NCI-H526 treated with DMSO at 0.1 percent for 48 hours (cell line): ENCODE measurements around the gene SRGAP2C.
A peak's percentile ranks its signal among the peaks of the same experiment; 100 is the strongest.
"Not testable (repeated sequence)": the region's sequence is repeated elsewhere in the genome, so short reads cannot be mapped to it uniquely, and the experiment has no call there.

Experiments
- DNase-seq: peaks from one replicate; lab custom pipeline; 2025; lab: John Stamatoyannopoulos, UW

Gene SRGAP2C

GRCh38 chr1:121184290-121185127 is at the start of gene SRGAP2C, which contains the start of gene FAM72B:
TSS of gene SRGAP2C (plus strand) at chr1:121184975. CDS start at chr1:121187447, 2,472 bp downstream.
TSS of gene FAM72B (minus strand) at chr1:121184340. CDS start at chr1:121183489, 851 bp downstream.
- DNase-seq, result peak; percentile 98

GRCh38 chr1:121140393-121140792 is 44.4 kb upstream of the SRGAP2C start:
- not testable (repeated sequence) for DNase-seq

- DNase-seq, result not testable (repeated sequence)
Measured at GRCh38 chr1:121148489-121149190, 36.1 kb upstream of the SRGAP2C start.

GRCh38 chr1:121151294-121151693 is 33.5 kb upstream of the SRGAP2C start:
- DNase-seq, result not testable (repeated sequence)

- DNase-seq, result not testable (repeated sequence)
Measured at GRCh38 chr1:121152788-121153187, 32.0 kb upstream of the SRGAP2C start.

GRCh38 chr1:121154811-121155210 is 30.0 kb upstream of the SRGAP2C start:
- not testable (repeated sequence) for DNase-seq

GRCh38 chr1:121155671-121156358 is 29.0 kb upstream of the SRGAP2C start:
- DNase-seq, result peak; percentile 1

GRCh38 chr1:121156958-121157603 is 27.7 kb upstream of the SRGAP2C start:
- DNase-seq, result not testable (repeated sequence)

GRCh38 chr1:121157609-121158008 is 27.2 kb upstream of the SRGAP2C start:
- not testable (repeated sequence) for DNase-seq

- not testable (repeated sequence) for DNase-seq
Measured at GRCh38 chr1:121160118-121160517, 24.7 kb upstream of the SRGAP2C start.

- DNase-seq, result not testable (repeated sequence)
Measured at GRCh38 chr1:121161199-121161901, 23.4 kb upstream of the SRGAP2C start.

- not testable (repeated sequence) for DNase-seq
Measured at GRCh38 chr1:121163850-121164757, 20.7 kb upstream of the SRGAP2C start.

- DNase-seq, result not testable (repeated sequence)
Measured at GRCh38 chr1:121165296-121165695, 19.5 kb upstream of the SRGAP2C start.

- not testable (repeated sequence) for DNase-seq
Measured at GRCh38 chr1:121167225-121167738, 17.5 kb upstream of the SRGAP2C start.

GRCh38 chr1:121168152-121168668 is 16.6 kb upstream of the SRGAP2C start:
- not testable (repeated sequence) for DNase-seq

- not testable (repeated sequence) for DNase-seq
Measured at GRCh38 chr1:121176649-121177048, 8.1 kb upstream of the SRGAP2C start.

- DNase-seq, result not testable (repeated sequence)
Measured at GRCh38 chr1:121178197-121178596, 6.6 kb upstream of the SRGAP2C start.

GRCh38 chr1:121183867-121184266 is 908 bp upstream of the SRGAP2C start:
- not testable (repeated sequence) for DNase-seq

GRCh38 chr1:121185140-121185708 is 449 bp downstream of the SRGAP2C start:
- not testable (repeated sequence) for DNase-seq
